ENCODE results near the gene CBARP. TPM values are rescaled to one million over a fixed set of nuclear protein-coding genes. Genes with fewer than 3 reads are reported as not detected.
A peak's percentile ranks its signal among the peaks of the same experiment; 100 is the strongest.
"Not testable (repeated sequence)": the region's sequence is repeated elsewhere in the genome, so short reads cannot be mapped to it uniquely, and the experiment has no call there.

CBARP gene
- polyA plus RNA-seq, 6 donors from 2014 or later: not detected

- H3K36me3 Mint-ChIP-seq: no peaks in the 10 kb centered on the region
- DNase-seq (no peak), ATAC-seq (ENCODE audit: low read depth in 2 of 2) (no peak)
- peak overlapping the region in 5 of 6 donors; percentile 89 to 94 (median 93) for H3K27ac Mint-ChIP-seq
- H3K9me3 Mint-ChIP-seq: no peaks in the 10 kb centered on the region
- H3K4me1 Mint-ChIP-seq: peaks cover 16 to 26% (median 22%) of the 10 kb centered on the region in 3 donors
- peak overlapping the region; percentile 82 to 94 (median 90) for H3K4me3 Mint-ChIP-seq
- H3K27me3 Mint-ChIP-seq: no peaks in the 10 kb centered on the region
Observed at GRCh38 chr19:1249990-1250436, 12.2 kb upstream of the CBARP start.

- Mint-ChIP-seq H3K36me3 (no peaks in the 10 kb centered on the region), H3K27ac (peak overlapping the region; percentile 89 to 97 (median 94)), H3K9me3 (no peaks in the 10 kb centered on the region), H3K4me3 (peak overlapping the region; percentile 82 to 94 (median 90)), H3K4me1 (peaks cover 19 to 25% (median 22%) of the 10 kb centered on the region in 3 donors), H3K27me3 (no peaks in the 10 kb centered on the region)
- DNase-seq (peak; percentile 94), ATAC-seq (ENCODE audit: low read depth in 2 of 2) (peak; percentile 55 to 62)
Observed at GRCh38 chr19:1249298-1249989, 11.6 kb upstream of the CBARP start.

GRCh38 chr19:1248786-1249297 lies 11.0 kb upstream of the CBARP start:
- H3K4me1 Mint-ChIP-seq: peaks cover 20 to 25% (median 21%) of the 10 kb centered on the region in 3 donors
- no peaks in the 10 kb centered on the region for H3K27me3 Mint-ChIP-seq
- no peaks in the 10 kb centered on the region for H3K36me3 Mint-ChIP-seq
- peak overlapping the region in 2 of 6 donors; percentile 80 to 84 for H3K27ac Mint-ChIP-seq
- H3K4me3 Mint-ChIP-seq: peak overlapping the region; percentile 64 to 89 (median 76)
- ATAC-seq (ENCODE audit: low read depth in 2 of 2) (peak; percentile 24 to 29), DNase-seq (peak; percentile 84)
- H3K9me3 Mint-ChIP-seq: no peaks in the 10 kb centered on the region

- no peaks in the 10 kb centered on the region for H3K27me3 Mint-ChIP-seq
- ATAC-seq (ENCODE audit: low read depth in 2 of 2): peak; percentile 2 to 8
- H3K4me3 Mint-ChIP-seq: peak within 1 kb of the TSS; percentile 64 to 93 (median 78)
- H3K4me1 Mint-ChIP-seq: peaks cover 16 to 24% (median 17%) of the 10 kb centered on the region in 3 donors
- no peaks in the 10 kb centered on the region for H3K36me3 Mint-ChIP-seq
- peak; percentile 78 for DNase-seq
- no peaks in the 10 kb centered on the region for H3K9me3 Mint-ChIP-seq
- peak within 1 kb of the TSS in 5 of 6 donors; percentile 21 to 94 (median 86) for H3K27ac Mint-ChIP-seq
Observed at GRCh38 chr19:1248139-1248785, 10.5 kb upstream of the CBARP start, which contains the start of gene MIDN. Gene MIDN (plus strand): TSS chr19:1248583. CDS start chr19:1250297, 1,714 bp downstream.

GRCh38 chr19:1247748-1248138 lies 9.9 kb upstream of the CBARP start:
- no peaks in the 10 kb centered on the region for H3K27me3 Mint-ChIP-seq
- no peaks in the 10 kb centered on the region for H3K9me3 Mint-ChIP-seq

GRCh38 chr19:1246265-1247087 lies 8.7 kb upstream of the CBARP start:
- ATAC-seq (ENCODE audit: low read depth in 2 of 2); DNase-seq; H3K27me3 Mint-ChIP-seq; H3K9me3 Mint-ChIP-seq; H3K36me3 Mint-ChIP-seq: not testable (repeated sequence)
- Mint-ChIP-seq H3K27ac (peak overlapping the region in 3 of 6 donors; percentile 33 to 70 (median 69)), H3K4me3 (peak overlapping the region in 4 of 8 donors; percentile 20 to 74 (median 49)), H3K4me1 (peaks cover 13 to 33% (median 15%) of the 10 kb centered on the region in 3 donors)

More at GRCh38 chr19:1247748-1248138, 9.9 kb upstream of the CBARP start:
- Mint-ChIP-seq H3K27ac (peak overlapping the region in 3 of 6 donors; percentile 57 to 84 (median 66)), H3K36me3 (no peaks in the 10 kb centered on the region), H3K4me3 (peak overlapping the region in 7 of 8 donors; percentile 20 to 85 (median 44)), H3K4me1 (peaks cover 14 to 28% (median 16%) of the 10 kb centered on the region in 3 donors)
- DNase-seq (no peak), ATAC-seq (ENCODE audit: low read depth in 2 of 2) (no peak)

- peaks cover 12 to 39% (median 18%) of the 10 kb centered on the region in 3 donors for H3K4me1 Mint-ChIP-seq
- H3K9me3 Mint-ChIP-seq: no peaks in the 10 kb centered on the region
- H3K4me3 Mint-ChIP-seq: peak overlapping the region in 1 of 8 donors; percentile 74
- H3K27me3 Mint-ChIP-seq: no peaks in the 10 kb centered on the region
- peak overlapping the region in 1 of 6 donors; percentile 57 for H3K27ac Mint-ChIP-seq
- ATAC-seq (ENCODE audit: low read depth in 2 of 2) (no peak), DNase-seq (no peak)
- H3K36me3 Mint-ChIP-seq: no peaks in the 10 kb centered on the region
Observed at GRCh38 chr19:1245494-1246264, 7.9 kb upstream of the CBARP start.

GRCh38 chr19:1244693-1245451 lies 7.1 kb upstream of the CBARP start:
- Mint-ChIP-seq H3K9me3 (no peaks in the 10 kb centered on the region), H3K27me3 (no peaks in the 10 kb centered on the region), H3K27ac (peak overlapping the region; percentile 15 to 98 (median 86)), H3K36me3 (no peaks in the 10 kb centered on the region), H3K4me1 (peaks cover 12 to 40% (median 18%) of the 10 kb centered on the region in 3 donors), H3K4me3 (peak overlapping the region; percentile 68 to 88 (median 76))
- no peak for DNase-seq
- ATAC-seq (ENCODE audit: low read depth in 2 of 2): no peak

- ATAC-seq (ENCODE audit: low read depth in 2 of 2) (peak; percentile 44 to 45), DNase-seq (peak; percentile 87)
- no peaks in the 10 kb centered on the region for H3K36me3 Mint-ChIP-seq
- peaks cover 0 to under 1% (median 0%) of the 10 kb centered on the region in 3 donors for H3K27me3 Mint-ChIP-seq
- peak overlapping the region; percentile 15 to 98 (median 86) for H3K27ac Mint-ChIP-seq
- H3K9me3 Mint-ChIP-seq: no peaks in the 10 kb centered on the region
- peak overlapping the region; percentile 68 to 88 (median 82) for H3K4me3 Mint-ChIP-seq
- H3K4me1 Mint-ChIP-seq: peaks cover 12 to 45% (median 24%) of the 10 kb centered on the region in 3 donors
Observed at GRCh38 chr19:1243768-1244692, 6.2 kb upstream of the CBARP start.

GRCh38 chr19:1241417-1242095 lies 3.8 kb upstream of the CBARP start, which contains the start of gene ATP5F1D:
Gene ATP5F1D (plus strand): TSS chr19:1241751. CDS start chr19:1241851, 100 bp downstream.
- no peaks in the 10 kb centered on the region for H3K36me3 Mint-ChIP-seq
- no peaks in the 10 kb centered on the region for H3K9me3 Mint-ChIP-seq
- DNase-seq: peak; percentile 85
- peak within 1 kb of the TSS; percentile 82 to 96 (median 92) for H3K4me3 Mint-ChIP-seq
- peak; percentile 67 for ATAC-seq (ENCODE audit: low read depth in 2 of 2)
- H3K27me3 Mint-ChIP-seq: peaks cover 5 to 11% (median 9%) of the 10 kb centered on the region in 3 donors
- peak within 1 kb of the TSS; percentile 94 to 100 (median 98) for H3K27ac Mint-ChIP-seq
- H3K4me1 Mint-ChIP-seq: peaks cover 21 to 47% (median 34%) of the 10 kb centered on the region in 3 donors

All from naive B cell (primary cell).